Right lobe of liver (tissue), 6 donors: ENCODE results near the gene ELK3. TPM values are rescaled to one million over a fixed set of nuclear protein-coding genes. Genes with fewer than 3 reads are reported as not detected.

Source experiments
- ATAC-seq, 4 donors: fragments of 200-7000 bp; cut with Tn5 transposase; one replicate each; pipeline ENCODE4 v1.9.1; 2020; ENCODE audit warnings: mild to moderate bottlenecking in 4 of 4, moderate library complexity in 4 of 4
- DNase-seq, 3 donors: peaks; one replicate each; pipeline ENCODE4 v3.0.0-alpha.2; 2020
- H3K27ac ChIP-seq, 3 donors: fragments of 200-600 bp; one replicate each; pipeline ENCODE4 v1.8.0; 2022
- H3K27me3 ChIP-seq, 2 donors: fragments of 200-600 bp; one replicate each; pipeline ENCODE4 v1.8.0; 2022
- H3K36me3 ChIP-seq, 4 donors: fragments of 200-600 bp; sonication (generic) in 1 of 4; one replicate each; pipeline versions ENCODE4 v1.5.1 to v1.8.0; 2017 to 2022; ENCODE audit warnings: control low read depth in 1 of 4
- H3K4me1 ChIP-seq, 4 donors: fragments of 200-600 bp; sonication (generic) in 1 of 4; one replicate each; pipeline versions ENCODE4 v1.5.1 to v1.8.0; 2017 to 2022; ENCODE audit warnings: control low read depth in 1 of 4
- H3K4me3 ChIP-seq, 3 donors: fragments of 200-600 bp; one replicate each; pipeline ENCODE4 v1.8.0; 2022
- H3K9me3 ChIP-seq, 4 donors: fragments of 200-600 bp; sonication (generic) in 1 of 4; one replicate each; pipeline versions ENCODE4 v1.5.1 to v1.8.0; 2017 to 2022; ENCODE audit warnings: control low read depth in 1 of 4
- CTCF ChIP-seq, 4 donors: fragments of 200-600 bp in 3 of 4; fragments of 450-650 bp in 1 of 4; IDR thresholded peaks; one replicate each; pipeline versions ENCODE4 v1.5.1 to v1.8.0; 2016 to 2022; ENCODE audit warnings: antibody characterized with exemption in 4 of 4, mild to moderate bottlenecking in 2 of 4
- POLR2A ChIP-seq: fragments of 450-650 bp; IDR thresholded peaks from one replicate; pipeline ENCODE4 v1.6.1; 2017; ENCODE audit warnings: antibody characterized with exemption, mild to moderate bottlenecking
- WGBS: methylation state at CpG from one replicate; pipeline ENCODE4 v1.1.6; 2018; ENCODE audit warnings: low coverage, low lambda C conversion rate; ENCODE audit not compliant: insufficient coverage; ENCODE audit errors: missing lambda C conversion rate; 5-methylcytosine and 5-hydroxymethylcytosine counted together
- intact Hi-C, 2 donors: fragments of 100-400 bp; cut with DNase I; formaldehyde crosslinking; loops; one replicate each; pipeline versions ENCODE4 v1.11.2 to v1.14.1; 2022
- total RNA-seq, 6 experiments: library from RNA; depleted of rRNA in 2 of 6; stranded (reverse); fragments of >200 nt in 2 of 6; fragmentation: NEBNext Ultra II Directional in 3 of 6; extraction: Animal tissue kit (Norgen Biotek cat#: 25700) in 3 of 6; gene quantifications; one replicate each; pipeline versions ENCODE4 v1.1.0 to v1.2.4, GENCODE V29; 2016 to 2023
- donor health status: DM: no; HTN: yes; CAD: no.
- donor health status: DM: no; HTN: no; CAD: no.
- donor health status: DM: no; HTN: no; CAD: no.
- donor health status: DM: no; HTN: yes; CAD: no.
- donor health status: DM: no; HTN: yes; CAD: no.

Gene ELK3
- total RNA-seq, 6 experiments from 2014 or later, result 5.3 to 11.2 (median 5.8) TPM

GRCh38 chr12:96265400-96265799 is 71.2 kb downstream of the ELK3 start:
- H3K4me1 ChIP-seq, result peaks cover 0 to 13% (median 4%) of the 10 kb centered on the region in 4 donors
- H3K27me3 ChIP-seq, result no peaks in the 10 kb centered on the region
- 100% methylated on average over 2 of the region's 2 CpGs for WGBS
- H3K36me3 ChIP-seq, result peaks cover 0 to 3% (median 0%) of the 10 kb centered on the region in 4 donors
- no peak for ATAC-seq
- intact Hi-C loops, result no loop called here
- no peaks in the 10 kb centered on the region for H3K9me3 ChIP-seq
- DNase-seq, result no peak
- H3K27ac ChIP-seq, result no peak overlapping the region
- no peak for TF ChIP-seq CTCF (IDR thresholded peaks at IDR 0.05)
- no peak for TF ChIP-seq POLR2A
- no peak overlapping the region for H3K4me3 ChIP-seq

DNA sequence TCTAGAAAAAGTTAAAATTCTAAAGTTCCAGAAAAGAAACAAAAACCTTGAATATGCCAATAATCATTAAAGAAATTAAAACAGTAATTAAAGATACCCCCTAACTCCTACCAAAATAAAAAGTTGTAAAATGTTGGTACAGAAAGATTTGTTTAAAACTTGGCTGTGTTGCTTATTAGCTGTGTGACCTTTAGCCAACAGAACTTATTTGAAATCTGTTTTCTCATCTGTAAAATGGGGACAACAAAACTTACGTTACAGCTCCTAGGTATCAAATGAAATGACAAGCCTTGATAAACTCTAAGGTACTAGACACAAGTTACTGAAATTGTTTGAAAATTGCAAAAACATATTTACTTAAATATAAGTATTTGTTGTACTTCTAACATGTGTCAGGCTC is 71.7 kb downstream of the ELK3 start:
- peaks cover 0 to 3% (median 0%) of the 10 kb centered on the region in 4 donors for H3K36me3 ChIP-seq
- DNase-seq (no peak), ATAC-seq (no peak)
- peaks cover 0 to 13% (median 4%) of the 10 kb centered on the region in 4 donors for H3K4me1 ChIP-seq
- WGBS, result 85% methylated on average over 1 of the region's 1 CpG
- TF ChIP-seq CTCF (IDR thresholded peaks at IDR 0.05) (no peak), POLR2A (no peak)
- no peaks in the 10 kb centered on the region for H3K27me3 ChIP-seq
- H3K27ac ChIP-seq, result no peak overlapping the region
- intact Hi-C loops, result no loop called here
- H3K9me3 ChIP-seq, result no peaks in the 10 kb centered on the region
- no peak overlapping the region for H3K4me3 ChIP-seq

DNA sequence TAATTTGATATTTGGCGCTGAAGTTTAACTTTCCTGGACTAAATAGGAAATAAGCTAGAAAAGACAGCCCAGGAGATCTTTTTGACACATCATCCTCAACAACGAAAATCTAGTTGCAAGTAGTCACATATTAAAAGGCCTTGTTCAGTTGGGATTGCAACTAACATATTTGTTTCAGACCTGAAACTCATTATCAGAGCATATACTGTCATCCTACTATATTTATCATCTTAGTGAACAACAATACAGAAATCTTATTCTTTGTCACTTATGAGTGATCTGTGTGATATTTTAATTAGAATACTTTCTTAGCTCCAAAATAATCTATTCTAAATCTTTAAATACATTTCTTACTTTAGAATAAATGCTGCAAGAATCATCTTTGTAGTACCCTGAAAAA is 72.1 kb downstream of the ELK3 start:
- Histone ChIP-seq H3K36me3 (peaks cover 0 to 3% (median 0%) of the 10 kb centered on the region in 4 donors), H3K4me1 (peaks cover 0 to 13% (median 4%) of the 10 kb centered on the region in 4 donors), H3K4me3 (no peak overlapping the region), H3K27me3 (no peaks in the 10 kb centered on the region), H3K9me3 (no peaks in the 10 kb centered on the region), H3K27ac (no peak overlapping the region)
- intact Hi-C loops, result no loop called here
- TF ChIP-seq POLR2A (no peak), CTCF (IDR thresholded peaks at IDR 0.05) (no peak)
- DNase-seq, result no peak
- ATAC-seq, result no peak
- WGBS, result 67% methylated on average over 2 of the region's 2 CpGs

- no peaks in the 10 kb centered on the region for H3K9me3 ChIP-seq
- no peak overlapping the region for H3K27ac ChIP-seq
- no peak for ATAC-seq
- WGBS, result 70% methylated on average over 8 of the region's 8 CpGs
- DNase-seq, result no peak
- peaks cover 0 to 5% (median 0%) of the 10 kb centered on the region in 4 donors for H3K36me3 ChIP-seq
- no peak overlapping the region for H3K4me3 ChIP-seq
- intact Hi-C loops, result no loop called here
- no peaks in the 10 kb centered on the region for H3K27me3 ChIP-seq
- H3K4me1 ChIP-seq, result no peaks in the 10 kb centered on the region
- TF ChIP-seq POLR2A (no peak), CTCF (IDR thresholded peaks at IDR 0.05) (no peak)
Measured at GRCh38 chr12:96271469-96272199, 77.5 kb downstream of the ELK3 start.
